AG20443 (cell line): ENCODE data around the gene SSBP4.

Source experiments
- DNase-seq: peaks from one replicate; pipeline ENCODE4 v3.0.0; 2012; ENCODE audit warnings: low spot score, mixed read lengths

The SSBP4 gene

GRCh38 chr19:18445262-18445948, 26.2 kb downstream of the SSBP4 start:
- DNase-seq, result no peak

- DNase-seq, result no peak
These were observed 27.1 kb downstream of the SSBP4 start for GRCh38 chr19:18446145-18446810.

GRCh38 chr19:18446811-18447359, 27.7 kb downstream of the SSBP4 start:
- DNase-seq, result no peak

- no peak for DNase-seq
These were observed 30.4 kb downstream of the SSBP4 start for GRCh38 chr19:18449552-18449951.

- DNase-seq, result no peak
These were observed 31.1 kb downstream of the SSBP4 start for GRCh38 chr19:18450021-18450930.

- peak; percentile 87 for DNase-seq
These were observed 32.0 kb downstream of the SSBP4 start for GRCh38 chr19:18450931-18451836.

GRCh38 chr19:18452386-18452785, 33.2 kb downstream of the SSBP4 start:
- DNase-seq, result no peak

- DNase-seq, result no peak
These were observed 34.2 kb downstream of the SSBP4 start for GRCh38 chr19:18453269-18454024.

- DNase-seq, result no peak
These were observed 37.1 kb downstream of the SSBP4 start for GRCh38 chr19:18456279-18456678.

- no peak for DNase-seq
These were observed 37.8 kb downstream of the SSBP4 start for GRCh38 chr19:18456974-18457373.

GRCh38 chr19:18457483-18458331, 38.5 kb downstream of the SSBP4 start:
- DNase-seq, result no peak

- no peak for DNase-seq
These were observed 41.7 kb downstream of the SSBP4 start for GRCh38 chr19:18460900-18461299.

- DNase-seq, result no peak
These were observed 42.3 kb downstream of the SSBP4 start for GRCh38 chr19:18461471-18461870.

GRCh38 chr19:18464646-18465045, 45.4 kb downstream of the SSBP4 start:
- DNase-seq, result peak; percentile 69

GRCh38 chr19:18465214-18465963, 46.2 kb downstream of the SSBP4 start:
- DNase-seq, result no peak

- DNase-seq, result no peak
These were observed 46.8 kb downstream of the SSBP4 start for GRCh38 chr19:18465964-18466339.

GRCh38 chr19:18466354-18466753, 47.2 kb downstream of the SSBP4 start:
- DNase-seq, result no peak

- no peak for DNase-seq
These were observed 48.8 kb downstream of the SSBP4 start for GRCh38 chr19:18467978-18468377.

GRCh38 chr19:18468517-18468916, 49.3 kb downstream of the SSBP4 start:
- DNase-seq, result no peak
